ENCODE results near the gene LEAP2. TPM values are rescaled to one million over a fixed set of nuclear protein-coding genes. Genes with fewer than 3 reads are reported as not detected.
A peak's percentile ranks its signal among the peaks of the same experiment; 100 is the strongest.

Gene LEAP2
- total and polyA plus RNA-seq, 8 donors, result 0.92 to 2.3 (median 1.4) TPM; not detected in 2

DNA sequence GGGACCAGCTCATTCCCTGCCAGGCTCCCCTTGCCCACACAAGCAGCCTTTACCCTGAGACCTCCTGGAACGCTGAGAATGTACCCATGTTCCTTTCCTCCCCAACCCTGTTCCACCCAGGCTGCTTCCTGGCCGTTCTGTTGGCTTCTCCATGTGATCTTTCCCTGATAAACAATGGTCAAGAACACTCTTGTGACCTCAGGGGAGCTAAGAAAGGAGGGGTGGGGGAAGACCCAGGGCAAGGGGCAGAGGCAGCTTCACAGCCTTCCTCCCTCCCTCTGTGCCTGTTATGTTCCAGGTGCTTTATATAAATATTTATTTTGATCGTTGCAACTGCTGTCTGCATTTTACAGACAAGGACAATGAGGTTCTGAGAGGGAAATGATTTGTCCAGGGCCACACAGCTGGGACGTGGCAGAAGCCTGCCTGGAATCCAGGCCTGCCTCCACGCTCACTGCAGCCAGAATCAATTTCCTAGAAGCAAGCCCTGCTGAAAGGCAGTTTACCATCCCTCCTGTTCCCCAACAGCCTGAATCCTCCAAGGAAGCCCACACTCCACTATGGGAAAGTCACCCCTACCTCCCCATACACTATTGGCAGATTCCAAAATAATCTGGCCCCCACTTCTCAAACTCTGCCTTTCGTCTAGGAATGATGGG is 46.9 kb upstream of the LEAP2 start:
- intact Hi-C loops (cut with DNase I; ENCODE audit: low total_unique reads), result no loop called here
- Histone ChIP-seq H3K27me3 (peaks cover 0 to 87% (median 5%) of the 10 kb centered on the region in 3 donors), H3K4me1 (peaks cover 16 to 67% (median 40%) of the 10 kb centered on the region in 4 donors), H3K36me3 (peaks cover 0 to 34% (median 27%) of the 10 kb centered on the region in 4 donors), H3K4me3 (peak overlapping the region in 1 of 4 donors; percentile 29), H3K9me3 (no peaks in the 10 kb centered on the region), H3K27ac (no peak overlapping the region)
- WGBS, 5 donors, result 57 to 71% (median 58%) methylated on average over 6 of the region's 6 CpGs
- TF ChIP-seq EP300 (IDR thresholded peaks at IDR 0.05) (no peak), POLR2AphosphoS5 (IDR thresholded peaks at IDR 0.05) (no peak), CTCF (IDR thresholded peaks at IDR 0.05) (no peak), POLR2A (IDR thresholded peaks at IDR 0.05) (no peak)
- no peak for DNase-seq

- H3K27me3 ChIP-seq, result peaks cover 0 to 80% (median 5%) of the 10 kb centered on the region in 3 donors
- WGBS, 5 donors, result 85 to 88% (median 87%) methylated on average over 4 of the region's 4 CpGs
- intact Hi-C loops (cut with DNase I; ENCODE audit: low total_unique reads), result no loop called here
These were observed 45.4 kb upstream of the LEAP2 start for GRCh38 chr5:132827943-132828673.

GRCh38 chr5:132828846-132829494 is 44.5 kb upstream of the LEAP2 start:
- DNase-seq, result peak; percentile 34 to 51
- Histone ChIP-seq H3K4me3 (peak overlapping the region; percentile 74 to 83 (median 79)), H3K36me3 (peaks cover 0 to 26% (median 20%) of the 10 kb centered on the region in 4 donors), H3K9me3 (no peaks in the 10 kb centered on the region), H3K27ac (peak overlapping the region in 3 of 5 donors; percentile 87 to 92 (median 90)), H3K4me1 (peaks cover 8 to 53% (median 30%) of the 10 kb centered on the region in 4 donors), H3K27me3 (peaks cover 0 to 72% (median 5%) of the 10 kb centered on the region in 3 donors)
- WGBS, 5 donors, result 30 to 74% (median 56%) methylated on average over 2 to 4 of the region's 4 CpGs
- intact Hi-C loops (cut with DNase I; ENCODE audit: low total_unique reads), result no loop called here
- TF ChIP-seq POLR2AphosphoS5 (IDR thresholded peaks at IDR 0.05), result no peak
- no peak for TF ChIP-seq CTCF (IDR thresholded peaks at IDR 0.05)
- no peak for TF ChIP-seq EP300 (IDR thresholded peaks at IDR 0.05)
- no peak for TF ChIP-seq POLR2A (IDR thresholded peaks at IDR 0.05)

More at GRCh38 chr5:132827943-132828673, 45.4 kb upstream of the LEAP2 start:
- Histone ChIP-seq H3K4me3 (peak overlapping the region in 1 of 4 donors; percentile 74), H3K36me3 (peaks cover 0 to 34% (median 26%) of the 10 kb centered on the region in 4 donors), H3K4me1 (peaks cover 12 to 60% (median 38%) of the 10 kb centered on the region in 4 donors), H3K9me3 (no peaks in the 10 kb centered on the region), H3K27ac (no peak overlapping the region)
- DNase-seq, result no peak
- TF ChIP-seq POLR2AphosphoS5 (IDR thresholded peaks at IDR 0.05), result no peak
- no peak for TF ChIP-seq EP300 (IDR thresholded peaks at IDR 0.05)
- TF ChIP-seq POLR2A (IDR thresholded peaks at IDR 0.05), result no peak
- TF ChIP-seq CTCF (IDR thresholded peaks at IDR 0.05), result no peak
